NCI-H1930 (cell line): Measurements from ENCODE around the gene RPL41.
A peak's percentile ranks its signal among the peaks of the same experiment; 100 is the strongest.
"Not testable (repeated sequence)": the region's sequence is repeated elsewhere in the genome, so short reads cannot be mapped to it uniquely, and the experiment has no call there.

Experiments
- DNase-seq, 2 experiments: peaks; one replicate each; lab custom pipeline; 2025; lab: John Stamatoyannopoulos, UW

The RPL41 gene

DNA sequence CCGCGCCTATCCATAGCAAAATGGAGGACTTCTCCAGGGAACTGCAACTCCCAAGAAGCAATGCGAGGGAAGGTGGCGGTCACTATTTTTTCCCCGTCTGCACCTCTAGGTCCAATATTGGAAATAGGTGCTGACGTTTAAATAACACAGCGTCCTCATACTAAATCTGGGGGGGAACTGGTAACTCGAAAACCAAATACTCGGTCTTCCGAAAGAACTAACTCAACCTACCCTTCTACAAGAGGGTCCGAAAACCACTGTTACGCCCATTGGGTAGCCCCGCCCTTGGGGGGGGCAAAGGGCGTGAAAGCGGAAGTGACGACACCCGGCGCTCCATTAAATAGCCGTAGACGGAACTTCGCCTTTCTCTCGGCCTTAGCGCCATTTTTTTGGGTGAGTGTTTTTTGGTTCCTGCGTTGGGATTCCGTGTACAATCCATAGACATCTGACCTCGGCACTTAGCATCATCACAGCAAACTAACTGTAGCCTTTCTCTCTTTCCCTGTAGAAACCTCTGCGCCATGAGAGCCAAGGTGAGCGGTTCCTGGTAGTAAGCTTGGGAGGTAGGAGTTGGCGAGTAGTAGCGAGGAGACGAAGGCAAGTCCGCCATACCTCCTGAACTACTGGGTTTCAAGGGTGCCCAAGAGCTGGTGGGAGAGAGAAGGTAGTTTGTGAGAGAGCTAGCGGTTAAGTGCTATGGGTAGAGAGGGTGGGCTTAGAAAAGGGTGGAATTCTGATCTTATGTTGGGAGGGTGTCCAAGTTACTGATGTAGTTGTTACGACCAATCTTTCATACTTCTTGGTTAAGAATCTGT is at the start of gene RPL41:
Gene RPL41 (plus strand): TSS at position 367 of the 815 bp plus-strand sequence.
- DNase-seq = peak; percentile 90 to 95

DNA sequence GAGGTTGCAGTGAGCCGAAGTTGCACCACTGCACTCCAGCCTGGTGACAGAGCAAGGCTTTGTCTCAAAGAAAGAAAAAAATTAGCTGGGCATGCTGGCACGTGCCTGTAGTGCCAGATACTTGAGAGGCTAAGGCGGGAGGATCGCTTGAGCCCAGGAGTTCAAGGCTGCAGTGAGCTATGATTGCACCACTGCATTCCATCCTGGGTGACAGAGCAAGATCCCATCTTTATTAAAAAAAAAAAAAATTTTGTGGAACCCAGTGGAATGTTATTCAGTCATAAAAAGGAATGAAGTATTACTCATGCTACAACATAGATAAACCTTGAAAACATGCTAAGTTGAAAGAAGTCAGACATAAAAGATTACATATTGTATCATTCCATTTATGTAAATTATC is 44.8 kb upstream of the RPL41 start:
- DNase-seq = no peak

DNA sequence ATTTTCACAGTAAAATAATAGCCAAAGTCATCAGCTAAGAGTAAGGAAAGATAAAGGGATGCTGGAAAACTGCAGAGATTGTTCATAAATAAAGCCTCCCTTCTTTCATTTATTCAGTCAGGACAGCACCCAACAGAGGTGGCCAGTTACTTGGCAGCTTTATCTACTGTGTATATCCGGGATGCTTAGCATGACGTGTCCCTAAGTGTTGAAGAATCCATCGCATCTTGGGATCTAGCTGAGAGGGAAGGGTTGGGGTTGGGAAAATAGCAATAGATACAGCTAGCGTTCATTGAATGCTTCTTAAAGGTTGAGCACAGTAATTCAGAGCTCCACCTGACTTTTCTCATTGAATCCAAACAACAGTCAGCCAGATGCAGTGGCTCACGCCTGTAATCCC is 42.0 kb upstream of the RPL41 start:
- DNase-seq = no peak

DNA sequence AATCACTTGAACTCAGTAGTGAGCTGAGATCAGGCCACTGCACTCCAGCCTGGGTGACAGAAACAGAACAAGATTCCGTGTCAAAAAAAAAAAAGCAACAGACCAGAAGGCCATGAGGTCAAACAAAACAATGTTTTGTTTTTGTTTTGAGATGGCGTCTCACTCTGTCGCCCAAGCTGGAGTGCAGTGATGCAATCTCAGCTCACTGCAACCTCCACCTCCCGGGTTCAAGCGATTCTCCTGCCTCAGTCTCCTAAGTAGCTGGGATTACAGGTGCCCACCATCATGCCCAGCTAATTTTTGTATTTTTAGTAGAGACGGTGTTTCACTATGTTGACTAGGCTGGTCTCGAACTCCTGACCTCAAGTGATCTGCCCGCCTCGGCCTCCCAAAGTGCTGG is 38.5 kb upstream of the RPL41 start:
- not testable (repeated sequence) for DNase-seq

DNA sequence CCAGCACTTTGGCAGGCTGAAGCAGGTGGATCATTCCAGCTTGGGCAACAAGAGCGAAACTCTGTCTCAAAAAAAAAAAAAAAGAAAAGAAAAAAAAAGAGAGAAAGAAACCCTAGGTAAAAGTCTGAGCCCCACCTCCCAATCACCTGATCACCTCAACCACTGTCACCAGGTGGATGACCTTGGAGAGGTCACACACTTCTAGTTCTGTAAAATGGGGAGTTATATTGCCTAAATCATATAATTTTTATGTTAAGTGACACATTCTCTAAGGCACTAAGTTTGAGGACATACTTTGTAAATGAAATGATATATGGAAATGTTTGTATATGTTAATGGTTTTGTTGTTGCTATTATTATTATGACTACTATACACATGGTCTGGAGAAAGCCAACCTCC is 38.0 kb upstream of the RPL41 start:
- no peak for DNase-seq

DNA sequence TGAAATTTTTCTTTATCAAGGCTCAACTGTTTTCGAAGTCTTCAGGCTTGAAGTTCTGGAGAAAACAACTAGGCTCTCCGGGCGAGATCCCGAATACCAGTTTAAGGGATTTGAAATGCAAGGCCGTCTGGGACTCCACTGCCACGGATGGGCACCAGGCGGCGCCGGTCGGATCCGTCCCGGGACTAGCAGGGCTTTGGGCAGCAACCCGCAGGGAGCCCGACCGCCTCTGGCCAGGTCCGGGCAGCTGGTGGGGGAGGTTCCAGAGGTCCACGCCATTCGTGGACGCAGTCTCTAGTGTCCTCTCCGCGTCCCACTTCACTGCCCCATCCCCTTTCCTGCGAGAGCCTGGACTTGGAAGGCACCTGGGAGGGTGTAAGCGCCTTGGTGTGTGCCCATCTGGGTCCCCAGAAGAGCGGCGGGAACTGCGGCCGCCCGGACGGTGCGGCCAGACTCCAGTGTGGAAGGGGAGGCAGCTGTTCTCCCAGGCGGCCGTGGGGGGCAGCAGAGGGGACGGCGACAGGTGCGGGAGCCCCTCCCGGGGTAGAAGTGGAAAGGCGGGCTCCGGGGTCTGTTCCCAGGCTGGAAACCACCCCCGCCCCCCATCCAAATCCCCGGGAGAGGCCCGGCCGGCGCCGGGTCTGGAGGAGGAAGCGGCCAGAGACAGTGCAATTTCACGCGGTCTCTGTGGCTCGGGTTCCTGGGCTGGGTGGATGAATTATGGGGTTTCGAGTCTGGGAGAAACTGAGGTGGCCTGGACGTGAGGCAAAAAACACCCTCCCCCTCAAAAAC is 37.3 kb upstream of the RPL41 start:
- peak in 1 of 2 experiments; percentile 64 for DNase-seq

DNA sequence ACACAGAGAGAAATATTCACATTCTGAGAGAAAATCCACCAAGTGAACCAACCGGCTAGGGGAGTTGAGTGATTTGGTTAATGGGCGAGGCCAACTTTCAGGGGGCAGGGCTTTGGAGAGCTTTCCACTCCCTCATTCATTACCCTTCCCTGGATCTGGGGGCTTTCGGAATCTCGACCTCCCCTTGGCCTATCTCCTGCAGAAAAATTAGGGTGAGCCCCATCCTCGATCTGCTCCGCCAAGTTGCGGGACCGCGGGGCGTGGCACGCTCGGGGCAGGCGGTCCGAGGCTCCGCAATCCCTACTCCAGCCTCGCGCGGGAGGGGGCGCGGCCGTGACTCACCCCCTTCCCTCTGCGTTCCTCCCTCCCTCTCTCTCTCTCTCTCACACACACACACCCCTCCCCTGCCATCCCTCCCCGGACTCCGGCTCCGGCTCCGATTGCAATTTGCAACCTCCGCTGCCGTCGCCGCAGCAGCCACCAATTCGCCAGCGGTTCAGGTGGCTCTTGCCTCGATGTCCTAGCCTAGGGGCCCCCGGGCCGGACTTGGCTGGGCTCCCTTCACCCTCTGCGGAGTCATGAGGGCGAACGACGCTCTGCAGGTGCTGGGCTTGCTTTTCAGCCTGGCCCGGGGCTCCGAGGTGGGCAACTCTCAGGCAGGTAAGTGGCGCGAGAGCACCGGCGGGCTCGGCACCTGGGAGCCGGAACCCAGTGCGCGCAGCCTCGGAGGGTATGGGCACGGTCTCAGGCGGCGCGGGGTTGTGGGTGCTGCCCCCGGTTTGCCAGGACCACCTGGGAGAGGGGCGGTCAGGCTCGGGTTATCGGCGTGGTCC is 36.5 kb upstream of the RPL41 start, which contains the start of gene ERBB3:
Gene ERBB3 (plus strand): TSS at position 443 of the 833 bp plus-strand sequence. CDS start 136 bp downstream, at position 579.
- peak in 1 of 2 experiments; percentile 43 for DNase-seq

DNA sequence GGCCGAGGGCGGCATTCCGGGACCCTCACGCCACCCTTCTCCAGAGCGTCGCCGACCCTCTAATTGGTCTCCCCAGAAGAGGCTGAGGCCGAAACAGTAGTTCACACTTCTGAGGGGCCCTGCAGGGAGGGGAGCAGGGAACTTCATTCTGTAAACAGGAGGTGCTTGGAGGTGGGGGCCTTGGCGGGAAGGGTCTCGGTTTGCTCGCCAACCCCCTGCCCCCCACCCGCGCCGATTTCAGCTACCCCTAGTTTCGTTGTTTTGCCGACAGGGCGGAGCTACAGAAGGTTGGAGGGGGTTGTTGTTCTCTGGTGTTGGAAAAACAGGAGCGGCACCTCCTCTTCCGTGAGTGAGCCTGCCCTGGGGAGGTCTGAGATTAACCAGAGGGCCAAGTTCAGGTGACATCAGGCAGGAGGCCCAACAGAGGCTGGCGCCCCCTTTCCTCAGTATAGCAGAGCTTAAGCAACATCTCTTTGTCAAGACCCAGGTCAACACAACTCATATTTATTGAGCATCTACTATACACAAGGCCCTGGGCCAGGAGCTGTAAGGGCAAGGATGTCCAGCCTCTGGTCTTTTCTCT is 35.8 kb upstream of the RPL41 start:
- no peak for DNase-seq

DNA sequence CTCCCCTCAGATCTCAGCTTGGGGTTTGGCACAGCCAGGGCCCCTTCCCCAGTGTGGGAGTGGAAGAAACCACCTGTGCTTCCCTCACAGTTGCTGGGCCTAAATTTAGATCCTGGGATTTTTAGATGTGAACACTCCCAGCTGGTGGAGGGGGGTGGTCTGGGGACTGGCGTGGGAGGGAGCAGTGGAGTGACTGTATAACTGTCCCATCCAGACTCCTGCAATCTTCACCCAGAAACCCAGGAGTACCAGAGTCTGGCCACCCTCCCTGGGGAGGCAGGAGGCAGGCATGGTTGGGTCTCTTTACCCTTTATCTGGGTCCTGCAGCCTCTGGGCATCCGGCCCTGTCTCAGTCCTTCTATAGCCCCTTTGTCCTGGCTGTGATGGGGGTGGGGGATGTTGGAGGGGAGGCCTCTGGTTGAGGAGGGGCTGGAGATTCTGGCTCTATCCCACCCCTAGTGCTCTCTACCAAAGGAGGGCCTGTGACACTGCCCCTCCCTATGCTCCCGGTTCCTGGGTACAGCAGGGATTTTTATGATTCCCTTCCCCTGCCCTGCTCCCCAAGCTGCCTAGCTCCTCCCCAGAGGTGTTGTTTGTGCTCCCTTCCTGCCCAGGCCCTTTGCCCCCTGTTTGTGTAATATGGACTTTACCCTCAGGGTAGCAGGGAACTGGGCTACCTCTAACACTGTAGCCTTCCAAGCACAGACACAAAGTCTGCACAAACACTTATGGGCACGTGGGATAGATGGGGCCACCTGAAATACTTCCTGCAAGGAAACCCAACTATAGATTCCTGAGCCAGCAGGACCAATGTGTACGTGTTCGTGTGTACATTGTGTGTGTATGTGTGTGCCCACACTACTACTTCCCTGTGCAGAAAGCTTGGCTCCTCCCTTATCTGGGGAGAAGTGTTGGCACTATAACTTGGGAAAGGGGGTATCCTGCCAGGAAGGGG is 34.8 kb upstream of the RPL41 start:
- no peak for DNase-seq

DNA sequence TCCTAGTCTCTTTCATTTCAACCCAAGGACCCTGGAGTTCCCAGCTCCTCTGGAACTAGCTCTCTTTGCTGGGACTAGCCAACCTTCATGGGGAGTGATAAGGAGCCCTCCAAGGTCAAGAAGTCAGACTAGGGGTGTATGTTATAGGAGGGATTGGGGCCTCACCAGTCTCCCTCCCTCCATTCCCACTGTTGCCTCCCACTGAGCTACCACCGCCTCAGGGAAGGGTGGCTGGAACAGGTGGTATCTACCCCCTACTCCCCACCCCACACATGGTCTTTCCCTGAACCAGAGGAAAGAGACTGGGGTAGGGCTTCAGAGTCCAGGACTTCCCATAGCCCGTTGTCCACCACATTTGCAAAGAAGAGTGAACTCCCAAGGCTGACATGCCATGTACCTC is 34.1 kb upstream of the RPL41 start:
- DNase-seq = no peak

DNA sequence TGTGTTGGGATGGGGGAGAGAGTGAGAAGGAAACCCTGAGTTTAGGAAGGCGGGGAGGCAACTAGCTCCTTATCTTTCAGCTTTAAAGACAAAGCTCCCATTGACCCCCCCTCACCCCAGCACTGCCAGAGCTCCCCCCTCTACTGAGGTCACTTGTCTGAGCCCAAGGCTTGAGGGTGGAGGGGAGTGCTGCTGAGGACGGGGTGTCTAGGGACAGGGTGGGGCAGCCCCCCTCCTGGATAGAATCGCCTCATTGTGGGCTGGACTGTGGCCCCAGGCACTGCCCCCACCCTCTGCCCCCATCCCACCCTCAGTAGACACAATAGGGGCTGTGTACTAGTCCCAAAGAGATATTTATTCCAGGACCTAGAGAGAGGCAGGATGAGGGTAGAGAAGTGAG is 33.5 kb upstream of the RPL41 start:
- DNase-seq = no peak

DNA sequence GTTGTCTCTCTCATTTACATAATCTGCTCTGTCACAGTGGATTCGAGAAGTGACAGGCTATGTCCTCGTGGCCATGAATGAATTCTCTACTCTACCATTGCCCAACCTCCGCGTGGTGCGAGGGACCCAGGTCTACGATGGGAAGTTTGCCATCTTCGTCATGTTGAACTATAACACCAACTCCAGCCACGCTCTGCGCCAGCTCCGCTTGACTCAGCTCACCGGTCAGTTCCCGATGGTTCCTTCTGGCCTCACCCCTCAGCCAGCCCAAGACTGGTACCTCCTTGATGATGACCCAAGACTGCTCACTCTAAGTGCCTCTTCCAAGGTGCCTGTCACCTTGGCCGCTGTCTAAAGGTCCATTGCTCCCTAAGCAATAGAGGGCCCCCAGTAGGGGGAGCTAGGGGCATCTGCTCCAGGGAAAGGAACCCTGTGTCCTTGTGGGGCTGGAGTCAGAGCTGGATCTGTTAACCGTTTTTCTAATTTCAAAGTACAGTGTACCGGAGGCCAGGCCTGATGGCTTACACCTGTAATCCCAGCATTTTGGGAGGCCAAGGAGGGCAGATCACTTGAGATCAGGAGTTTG is 31.4 kb upstream of the RPL41 start:
- peak in 1 of 2 experiments; percentile 12 for DNase-seq

DNA sequence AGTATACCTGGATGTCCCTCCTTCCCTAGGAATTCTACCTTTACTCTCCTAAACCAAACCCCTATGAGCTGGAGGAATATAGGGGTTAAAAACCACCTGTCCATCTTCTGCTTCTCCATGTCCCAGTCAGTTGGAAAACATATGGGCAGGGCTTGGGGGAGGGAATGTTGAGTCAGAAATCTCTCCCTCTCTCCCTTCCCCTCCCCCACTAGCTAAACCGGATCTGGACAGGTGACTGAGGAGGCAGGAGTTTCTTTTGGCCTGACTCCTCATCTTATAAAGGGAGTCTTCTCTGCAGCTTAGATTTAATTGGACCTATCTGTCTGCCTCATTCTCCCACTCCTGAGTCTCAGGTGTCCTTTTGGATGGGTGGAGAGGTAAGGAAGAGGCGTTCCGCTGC is 30.3 kb upstream of the RPL41 start:
- no peak for DNase-seq

DNA sequence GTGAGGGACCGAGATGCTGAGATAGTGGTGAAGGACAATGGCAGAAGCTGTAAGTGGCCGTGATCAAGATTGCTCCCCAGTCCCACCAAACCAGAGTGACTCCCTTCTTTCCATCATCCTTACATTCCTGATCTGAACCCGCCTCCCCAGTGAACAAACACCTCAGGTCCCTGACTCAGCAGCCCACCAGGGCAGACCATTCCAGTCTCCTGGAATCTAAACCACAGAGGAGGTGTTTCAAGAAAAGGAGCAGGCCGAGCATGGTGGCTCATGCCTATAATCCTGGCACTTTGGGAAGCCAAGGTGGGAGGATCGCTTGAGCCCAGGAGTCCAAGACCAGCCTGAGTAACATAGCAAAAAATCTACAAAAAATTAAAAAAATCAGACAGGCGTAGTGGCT is 29.8 kb upstream of the RPL41 start:
- no peak for DNase-seq

DNA sequence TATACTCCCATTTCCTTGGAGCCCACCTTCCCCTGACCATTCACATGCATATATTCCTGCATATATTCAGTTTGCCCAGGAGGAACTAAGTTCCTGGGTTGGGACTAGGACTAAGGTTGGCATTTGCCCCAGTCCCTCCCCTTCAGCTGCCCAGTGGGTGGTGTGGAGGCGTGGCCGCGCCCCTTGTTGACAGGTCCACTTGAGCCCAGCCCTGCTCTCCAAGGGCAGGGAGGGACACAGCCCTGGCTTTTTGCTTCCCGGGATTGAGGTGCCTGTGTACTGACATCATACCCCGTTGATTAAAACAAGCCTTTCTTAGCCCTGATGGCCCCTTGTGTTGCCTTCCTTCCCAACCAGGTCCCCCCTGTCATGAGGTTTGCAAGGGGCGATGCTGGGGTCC is 29.2 kb upstream of the RPL41 start:
- no peak for DNase-seq

DNA sequence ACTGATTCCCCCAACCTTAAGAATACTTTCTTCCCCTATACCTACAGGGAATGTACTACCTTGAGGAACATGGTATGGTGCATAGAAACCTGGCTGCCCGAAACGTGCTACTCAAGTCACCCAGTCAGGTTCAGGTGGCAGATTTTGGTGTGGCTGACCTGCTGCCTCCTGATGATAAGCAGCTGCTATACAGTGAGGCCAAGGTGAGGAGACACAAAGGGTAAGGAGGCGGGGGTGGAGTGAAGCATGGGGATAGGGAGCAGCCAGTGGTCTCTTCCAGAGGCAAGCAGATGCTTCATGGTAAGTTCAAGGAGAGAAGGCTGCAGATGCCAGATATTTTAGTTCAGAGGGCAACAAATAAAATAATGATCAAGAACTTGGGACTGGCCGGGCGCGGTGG is 18.7 kb upstream of the RPL41 start:
- DNase-seq = no peak

DNA sequence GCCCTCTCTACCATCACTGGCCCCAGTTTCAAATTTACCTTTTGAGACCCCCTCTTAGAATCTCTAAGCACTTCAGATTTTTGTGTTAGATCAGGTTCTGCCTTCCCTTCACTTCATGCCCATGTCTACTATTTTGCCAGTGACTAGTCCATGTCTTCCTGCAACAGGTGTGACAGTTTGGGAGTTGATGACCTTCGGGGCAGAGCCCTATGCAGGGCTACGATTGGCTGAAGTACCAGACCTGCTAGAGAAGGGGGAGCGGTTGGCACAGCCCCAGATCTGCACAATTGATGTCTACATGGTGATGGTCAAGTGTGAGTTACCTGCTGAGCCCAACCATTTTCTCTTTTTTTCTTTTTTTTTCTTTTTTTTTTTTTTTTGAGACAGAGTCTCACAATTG is 17.8 kb upstream of the RPL41 start:
- no peak for DNase-seq

DNA sequence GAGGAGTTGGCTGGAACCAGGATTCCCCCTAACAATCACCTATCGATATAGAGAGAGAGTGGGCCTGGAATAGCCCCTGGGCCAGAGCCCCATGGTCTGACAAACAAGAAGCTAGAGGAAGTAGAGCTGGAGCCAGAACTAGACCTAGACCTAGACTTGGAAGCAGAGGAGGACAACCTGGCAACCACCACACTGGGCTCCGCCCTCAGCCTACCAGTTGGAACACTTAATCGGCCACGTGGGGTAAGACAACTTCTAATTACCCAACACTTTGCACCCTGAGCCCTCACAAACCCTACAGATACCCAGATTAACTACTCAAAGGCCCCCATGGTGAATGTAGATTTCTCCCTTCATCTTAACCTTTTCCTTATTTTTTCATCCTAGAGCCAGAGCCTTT is 16.6 kb upstream of the RPL41 start:
- DNase-seq = no peak

DNA sequence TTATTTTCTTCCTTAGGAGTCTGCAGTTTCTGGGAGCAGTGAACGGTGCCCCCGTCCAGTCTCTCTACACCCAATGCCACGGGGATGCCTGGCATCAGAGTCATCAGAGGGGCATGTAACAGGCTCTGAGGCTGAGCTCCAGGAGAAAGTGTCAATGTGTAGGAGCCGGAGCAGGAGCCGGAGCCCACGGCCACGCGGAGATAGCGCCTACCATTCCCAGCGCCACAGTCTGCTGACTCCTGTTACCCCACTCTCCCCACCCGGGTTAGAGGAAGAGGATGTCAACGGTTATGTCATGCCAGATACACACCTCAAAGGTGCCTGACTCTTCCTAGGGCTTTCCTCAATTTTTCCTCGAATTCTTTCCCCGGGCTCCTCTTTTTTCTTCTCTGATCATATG is 15.4 kb upstream of the RPL41 start:
- no peak for DNase-seq

DNA sequence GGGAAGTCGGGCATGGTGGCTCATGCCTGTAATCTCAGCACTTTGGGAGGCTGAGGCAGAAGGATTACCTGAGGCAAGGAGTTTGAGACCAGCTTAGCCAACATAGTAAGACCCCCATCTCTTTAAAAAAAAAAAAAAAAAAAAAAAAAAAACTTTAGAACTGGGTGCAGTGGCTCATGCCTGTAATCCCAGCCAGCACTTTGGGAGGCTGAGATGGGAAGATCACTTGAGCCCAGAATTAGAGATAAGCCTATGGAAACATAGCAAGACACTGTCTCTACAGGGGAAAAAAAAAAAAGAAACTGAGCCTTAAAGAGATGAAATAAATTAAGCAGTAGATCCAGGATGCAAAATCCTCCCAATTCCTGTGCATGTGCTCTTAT is 13.8 kb upstream of the RPL41 start:
- no peak for DNase-seq
